OCI-LY3 (cell line): ENCODE results near the gene SPON2.

Experiments used
- CTCF ChIP-seq: fragments of 200-600, 300-600 bp; sonication (generic); IDR thresholded peaks from 2 replicates; pipeline ENCODE4 v1.5.1; 2014; ENCODE audit warnings: antibody characterized with exemption, low read length, low read depth
- EZH2phosphoT487 ChIP-seq: fragments of 200-600 bp; shearing (Covaris generic); IDR thresholded peaks from 2 replicates; pipeline ENCODE4 v1.6.1; 2018; ENCODE audit warnings: antibody characterized with exemption, mixed run types, low read depth

DNA sequence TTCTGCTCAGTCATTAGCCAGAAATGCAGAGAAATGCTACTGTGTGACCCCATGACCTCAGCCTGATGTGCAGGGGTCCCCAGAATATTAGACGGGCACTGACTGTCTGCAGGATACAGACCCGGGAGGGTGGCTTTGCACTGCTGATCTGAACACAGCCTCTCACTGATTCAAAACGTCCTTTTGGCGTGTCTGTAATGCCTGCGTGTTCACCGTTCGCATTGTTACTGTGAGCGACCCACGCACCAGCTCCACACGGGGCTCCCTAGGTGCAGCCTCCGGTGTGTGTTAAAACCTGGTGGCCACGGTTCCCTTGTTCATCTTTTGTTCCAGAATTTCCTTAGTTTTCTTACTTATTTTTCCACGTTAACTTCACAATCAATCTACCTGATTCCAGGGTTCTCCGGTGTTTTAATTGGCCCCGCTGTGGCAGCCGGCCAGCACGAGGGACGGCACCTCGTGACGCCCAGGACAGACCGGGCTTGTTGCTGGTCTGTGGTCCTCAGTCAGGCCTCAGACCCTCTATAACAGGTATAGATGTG, 32.0 kb upstream of the SPON2 start:
- TF ChIP-seq CTCF: no peak
- no peak for TF ChIP-seq EZH2phosphoT487
